ENCODE results near the gene CREBRF. TPM values are rescaled to one million over a fixed set of nuclear protein-coding genes. Genes with fewer than 3 reads are reported as not detected.

Gene CREBRF
- total RNA-seq, 2 experiments from 2014 or later: 92.7 to 99.6 TPM

GRCh38 chr5:173188280-173188679 lies 132.1 kb downstream of the CREBRF start:
- no peak for ATAC-seq (ENCODE audit: poor library complexity)

More at GRCh38 chr5:173188280-173188679, 132.1 kb downstream of the CREBRF start:
- POLR2A ChIA-PET: no interaction called here
- Mint-ChIP-seq H3K27ac (no peak overlapping the region), H3K27me3 (peaks cover 7% of the 10 kb centered on the region), H3K9me3 (no peaks in the 10 kb centered on the region), H3K36me3 (ENCODE audit: low read depth) (no peaks in the 10 kb centered on the region), H3K4me1 (ENCODE audit: low read depth) (no peaks in the 10 kb centered on the region), H3K4me3 (no peak overlapping the region)
- Histone ChIP-seq H3K4me1 (ENCODE audit: insufficient read depth, low read length) (no peaks in the 10 kb centered on the region), H3K27ac (ENCODE audit: low read depth in 1 of 2, low read length in 2 of 2) (no peak overlapping the region), H3K36me3 (ENCODE audit: insufficient read depth, low read length) (no peaks in the 10 kb centered on the region), H3K9me3 (ENCODE audit: control insufficient read depth in 1 of 2, insufficient read depth in 1 of 2, low read length in 2 of 2) (no peaks in the 10 kb centered on the region), H3K4me3 (ENCODE audit: low read length) (no peak overlapping the region), H3K27me3 (ENCODE audit: control insufficient read depth in 1 of 2, insufficient read depth in 2 of 2, low read length in 2 of 2) (no peaks in the 10 kb centered on the region)
- CTCF ChIA-PET: no interaction called here
- TF ChIP-seq CTCF (IDR thresholded peaks at IDR 0.05): no peak
- intact Hi-C loops (cut with DNase I, micrococcal nuclease): no loop called here
- DNase-seq: no peak

Other genes with a start within 250 kb of the CREBRF start
- 10 to 100 TPM; 51.0 to 52.4 TPM for gene ERGIC1, start 222.1 kb upstream of the CREBRF start, total RNA-seq
- 10 to 100 TPM; 10.0 to 10.5 TPM for gene RPL26L1, start 96.9 kb upstream of the CREBRF start, total RNA-seq
- gene ATP6V0E1, start 72.6 kb upstream of the CREBRF start, total RNA-seq: 10 to 100 TPM; 31.1 to 31.9 TPM
- gene BNIP1, start 88.2 kb downstream of the CREBRF start, total RNA-seq: 10 to 100 TPM; 22.5 to 24.4 TPM
- not detected for gene NKX2-5, start 178.9 kb downstream of the CREBRF start, total RNA-seq

All from CD4-positive, alpha-beta T cell (primary cell).